OCI-LY7 (cell line): ENCODE data around the gene GSG1L. TPM values are rescaled to one million over a fixed set of nuclear protein-coding genes. Genes with fewer than 3 reads are reported as not detected.

ENCODE experiments used
- BruUV-seq: library from RNA; stranded (reverse); fragments of 400-500 nt; replicated peaks from 2 replicates; lab custom pipeline; 2021; lab: Mats Ljungman, UMichigan
- CTCF ChIA-PET: fragments of 300-600 bp; sonication (Branson Sonifier 250); formaldehyde crosslinking; loops from one replicate; lab custom pipeline; 2022; ENCODE audit warnings: antibody characterized with exemption; ENCODE audit not compliant: unreplicated experiment; lab: Charles Lee
- POLR2A ChIA-PET: fragments of 300-600 bp; sonication (Branson Sonifier 250); formaldehyde crosslinking; loops from one replicate; lab custom pipeline; 2022; ENCODE audit warnings: antibody characterized with exemption; lab: Charles Lee
- DNase-seq: peaks from one replicate; pipeline ENCODE4 v3.0.0-alpha.2; 2015; ENCODE audit warnings: low spot score
- H2AFZ ChIP-seq: fragments of 200-600 bp; sonication (generic), shearing (Covaris generic); 2 replicates; pipeline ENCODE4 v1.6.1; 2014; ENCODE audit warnings: mild to moderate bottlenecking, antibody characterized with exemption, low read length, moderate library complexity
- H3K27ac ChIP-seq: fragments of 200-600 bp; sonication (generic); 2 replicates; pipeline ENCODE4 v1.5.1; 2014; ENCODE audit warnings: mixed run types, low read depth, mild to moderate bottlenecking, moderate library complexity, low read length, inconsistent platforms; ENCODE audit not compliant: poor library complexity, severe bottlenecking
- H3K36me3 ChIP-seq: fragments of 200-600 bp; sonication (generic); 2 replicates; pipeline ENCODE4 v1.6.1; 2014; ENCODE audit warnings: mild to moderate bottlenecking, antibody characterized with exemption, low read length, moderate library complexity, mixed read lengths; ENCODE audit not compliant: insufficient read depth
- H3K4me1 ChIP-seq: fragments of 200-600 bp; sonication (generic); 2 replicates; pipeline ENCODE4 v1.5.1; 2014; ENCODE audit warnings: mild to moderate bottlenecking, low read length; ENCODE audit not compliant: insufficient read depth, poor library complexity, severe bottlenecking
- H3K4me2 ChIP-seq: fragments of 200-600 bp; sonication (generic); 2 replicates; pipeline ENCODE4 v1.6.1; 2014; ENCODE audit warnings: mild to moderate bottlenecking, low read length
- H3K4me3 ChIP-seq: fragments of 200-600 bp; sonication (generic); 2 replicates; pipeline ENCODE4 v1.5.1; 2014; ENCODE audit warnings: mild to moderate bottlenecking, low read depth, low read length; ENCODE audit not compliant: poor library complexity, severe bottlenecking
- H3K79me2 ChIP-seq: fragments of 200-600 bp; sonication (generic); 2 replicates; pipeline ENCODE4 v1.6.1; 2016; ENCODE audit warnings: low read depth, mild to moderate bottlenecking, low read length, moderate library complexity, mixed read lengths; ENCODE audit not compliant: insufficient read depth
- H3K9me2 ChIP-seq: fragments of 200-600 bp; sonication (generic); 2 replicates; pipeline ENCODE4 v1.6.1; 2016; ENCODE audit warnings: mild to moderate bottlenecking, low read length, mixed read lengths; ENCODE audit not compliant: insufficient read depth
- H3K9me3 ChIP-seq: fragments of 200-600 bp; sonication (generic); 2 replicates; pipeline ENCODE4 v1.6.1; 2014; ENCODE audit warnings: mild to moderate bottlenecking, mixed run types, low read length, mixed read lengths
- H4K20me1 ChIP-seq: fragments of 200-600 bp; sonication (generic); 2 replicates; pipeline ENCODE4 v1.6.1; 2014; ENCODE audit warnings: mild to moderate bottlenecking, antibody characterized with exemption, low read length, moderate library complexity, mixed read lengths; ENCODE audit not compliant: insufficient read depth
- EZH2phosphoT487 ChIP-seq: fragments of 200-600 bp; sonication (generic); IDR thresholded peaks from 2 replicates; pipeline ENCODE4 v1.6.1; 2018; ENCODE audit warnings: low read depth, borderline replicate concordance, mild to moderate bottlenecking, mixed run types, antibody characterized with exemption, low read length, moderate library complexity, mixed read lengths
- intact Hi-C: fragments of 100-400 bp; cut with micrococcal nuclease; formaldehyde crosslinking; loops from one replicate; pipeline ENCODE4 v1.10.0; 2022; ENCODE audit not compliant: unreplicated experiment
- total RNA-seq, 2 experiments: library from RNA; depleted of rRNA in 1 of 2; stranded (reverse); fragments of >200 nt in 1 of 2; shearing (Covaris generic) in 1 of 2; gene quantifications; 2 replicates each; pipeline ENCODE4 v1.2.3, GENCODE V29; 2014 to 2022
- TF ChIP-seq, protein P1 (sequence below): fragments of 200-600 bp; sonication (generic); conservative IDR thresholded peaks from 2 replicates; pipeline ENCODE4 v1.5.1; 2014; ENCODE audit warnings: mild to moderate bottlenecking, antibody characterized with exemption, low read length, moderate library complexity, mixed read lengths

The GSG1L gene
- total RNA-seq, 2 experiments from 2014 or later: not detected

GRCh38 chr16:28040039-28040438 is 23.5 kb downstream of the GSG1L start:
- Histone ChIP-seq H4K20me1 (no peaks in the 10 kb centered on the region), H3K4me3 (no peak overlapping the region), H3K9me2 (no peaks in the 10 kb centered on the region), H3K4me1 (no peaks in the 10 kb centered on the region), H3K79me2 (no peaks in the 10 kb centered on the region), H3K9me3 (no peaks in the 10 kb centered on the region), H3K4me2 (no peak overlapping the region), H2AFZ (no peak overlapping the region), H3K36me3 (no peaks in the 10 kb centered on the region), H3K27ac (no peak overlapping the region)
- DNase-seq: no peak
- intact Hi-C loops: no loop called here
- ChIA-PET CTCF (no interaction called here), POLR2A (no interaction called here)
- TF ChIP-seq EZH2phosphoT487: no peak
- TF ChIP-seq, protein P1, sequence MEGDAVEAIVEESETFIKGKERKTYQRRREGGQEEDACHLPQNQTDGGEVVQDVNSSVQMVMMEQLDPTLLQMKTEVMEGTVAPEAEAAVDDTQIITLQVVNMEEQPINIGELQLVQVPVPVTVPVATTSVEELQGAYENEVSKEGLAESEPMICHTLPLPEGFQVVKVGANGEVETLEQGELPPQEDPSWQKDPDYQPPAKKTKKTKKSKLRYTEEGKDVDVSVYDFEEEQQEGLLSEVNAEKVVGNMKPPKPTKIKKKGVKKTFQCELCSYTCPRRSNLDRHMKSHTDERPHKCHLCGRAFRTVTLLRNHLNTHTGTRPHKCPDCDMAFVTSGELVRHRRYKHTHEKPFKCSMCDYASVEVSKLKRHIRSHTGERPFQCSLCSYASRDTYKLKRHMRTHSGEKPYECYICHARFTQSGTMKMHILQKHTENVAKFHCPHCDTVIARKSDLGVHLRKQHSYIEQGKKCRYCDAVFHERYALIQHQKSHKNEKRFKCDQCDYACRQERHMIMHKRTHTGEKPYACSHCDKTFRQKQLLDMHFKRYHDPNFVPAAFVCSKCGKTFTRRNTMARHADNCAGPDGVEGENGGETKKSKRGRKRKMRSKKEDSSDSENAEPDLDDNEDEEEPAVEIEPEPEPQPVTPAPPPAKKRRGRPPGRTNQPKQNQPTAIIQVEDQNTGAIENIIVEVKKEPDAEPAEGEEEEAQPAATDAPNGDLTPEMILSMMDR: no peak
- BruUV-seq: no TSS peak

- Histone ChIP-seq H3K36me3 (no peaks in the 10 kb centered on the region), H3K9me2 (no peaks in the 10 kb centered on the region), H2AFZ (no peak overlapping the region), H3K4me3 (no peak overlapping the region), H3K4me1 (no peaks in the 10 kb centered on the region), H3K9me3 (no peaks in the 10 kb centered on the region), H3K27ac (no peak overlapping the region), H4K20me1 (no peaks in the 10 kb centered on the region), H3K79me2 (no peaks in the 10 kb centered on the region), H3K4me2 (no peak overlapping the region)
- DNase-seq: no peak
- ChIA-PET POLR2A (no interaction called here), CTCF (no interaction called here)
- no TSS peak for BruUV-seq
- TF ChIP-seq, protein P1: no peak
- TF ChIP-seq EZH2phosphoT487: no peak
- intact Hi-C loops: no loop called here
These were observed 24.0 kb downstream of the GSG1L start for GRCh38 chr16:28039493-28039892.

- no peak overlapping the region for H3K4me2 ChIP-seq
- H3K9me3 ChIP-seq: no peaks in the 10 kb centered on the region
- H3K36me3 ChIP-seq: no peaks in the 10 kb centered on the region
- intact Hi-C loops: no loop called here
- no peaks in the 10 kb centered on the region for H4K20me1 ChIP-seq
- BruUV-seq: no TSS peak
- no peaks in the 10 kb centered on the region for H3K79me2 ChIP-seq
- H2AFZ ChIP-seq: no peak overlapping the region
- no peaks in the 10 kb centered on the region for H3K9me2 ChIP-seq
- CTCF ChIA-PET: no interaction called here
- H3K4me3 ChIP-seq: no peak overlapping the region
- H3K27ac ChIP-seq: no peak overlapping the region
- DNase-seq: no peak
- POLR2A ChIA-PET: no interaction called here
- TF ChIP-seq, protein P1: no peak
- no peak for TF ChIP-seq EZH2phosphoT487
- H3K4me1 ChIP-seq: no peaks in the 10 kb centered on the region
These were observed 25.1 kb downstream of the GSG1L start for GRCh38 chr16:28038409-28038808.
